HG02973 (cell line): ENCODE results near the gene ACTR1A.
"Not testable (repeated sequence)": the region's sequence is repeated elsewhere in the genome, so short reads cannot be mapped to it uniquely, and the experiment has no call there.

Experiments used
- ATAC-seq: cut with Tn5 transposase; IDR thresholded peaks from one replicate; pipeline ENCODE4 v1.9.1; 2021; ENCODE audit warnings: moderate library complexity; ENCODE audit not compliant: unreplicated experiment

The ACTR1A gene

DNA sequence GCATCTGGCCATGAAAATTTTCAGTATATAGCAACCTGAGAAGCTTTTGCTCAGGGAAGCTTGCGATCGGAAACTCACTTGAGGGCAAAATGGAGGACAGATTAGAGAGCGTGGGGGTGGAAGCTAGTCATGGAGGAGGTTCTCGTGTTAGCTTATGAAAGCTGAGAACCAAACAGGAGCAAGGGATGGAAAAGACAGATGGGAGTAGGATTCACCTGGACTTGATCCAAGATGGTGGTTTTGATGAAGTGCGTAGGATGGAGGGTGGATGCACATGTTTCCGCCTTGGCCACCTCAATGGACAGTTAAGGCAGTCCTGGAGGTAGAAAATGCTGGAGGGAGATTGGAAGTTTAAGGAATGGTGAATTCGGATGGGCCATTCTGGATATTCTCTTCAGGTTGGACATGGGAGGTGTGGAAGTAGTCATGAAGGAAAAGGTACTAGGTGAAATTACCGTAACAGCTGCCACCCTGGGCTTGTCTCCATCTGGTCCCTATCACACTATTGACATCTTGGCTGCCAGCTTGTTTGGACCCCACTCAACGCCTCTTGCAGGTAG, 44.8 kb downstream of the ACTR1A start:
- ATAC-seq = no peak

DNA sequence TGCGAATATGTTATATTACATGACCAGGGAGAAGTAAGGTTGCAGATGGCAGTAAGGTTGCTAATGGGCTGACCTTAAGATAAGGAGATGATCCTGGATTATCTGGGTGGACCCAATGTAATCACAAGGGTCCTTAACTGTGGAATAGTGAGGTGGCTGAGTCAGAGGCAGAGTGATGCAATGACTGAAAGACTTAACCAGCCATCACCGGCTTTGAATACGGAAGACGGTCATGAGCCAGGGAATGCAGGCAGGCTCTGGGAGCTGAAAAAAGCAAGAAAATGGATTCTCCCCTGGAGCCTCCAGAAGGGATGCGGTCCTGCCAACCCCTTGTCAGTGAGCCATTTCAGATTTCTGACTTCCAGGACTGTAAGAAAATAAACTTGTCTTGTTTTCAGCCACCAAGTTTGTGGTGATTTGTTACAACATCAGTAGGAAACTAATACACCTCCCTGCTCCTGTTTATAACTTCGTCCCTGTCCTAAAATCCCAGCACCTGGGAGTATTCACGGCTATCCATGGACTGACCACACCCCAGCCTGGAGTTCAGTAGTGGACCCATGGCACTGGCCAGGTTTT, 46.5 kb downstream of the ACTR1A start:
- ATAC-seq = no peak

DNA sequence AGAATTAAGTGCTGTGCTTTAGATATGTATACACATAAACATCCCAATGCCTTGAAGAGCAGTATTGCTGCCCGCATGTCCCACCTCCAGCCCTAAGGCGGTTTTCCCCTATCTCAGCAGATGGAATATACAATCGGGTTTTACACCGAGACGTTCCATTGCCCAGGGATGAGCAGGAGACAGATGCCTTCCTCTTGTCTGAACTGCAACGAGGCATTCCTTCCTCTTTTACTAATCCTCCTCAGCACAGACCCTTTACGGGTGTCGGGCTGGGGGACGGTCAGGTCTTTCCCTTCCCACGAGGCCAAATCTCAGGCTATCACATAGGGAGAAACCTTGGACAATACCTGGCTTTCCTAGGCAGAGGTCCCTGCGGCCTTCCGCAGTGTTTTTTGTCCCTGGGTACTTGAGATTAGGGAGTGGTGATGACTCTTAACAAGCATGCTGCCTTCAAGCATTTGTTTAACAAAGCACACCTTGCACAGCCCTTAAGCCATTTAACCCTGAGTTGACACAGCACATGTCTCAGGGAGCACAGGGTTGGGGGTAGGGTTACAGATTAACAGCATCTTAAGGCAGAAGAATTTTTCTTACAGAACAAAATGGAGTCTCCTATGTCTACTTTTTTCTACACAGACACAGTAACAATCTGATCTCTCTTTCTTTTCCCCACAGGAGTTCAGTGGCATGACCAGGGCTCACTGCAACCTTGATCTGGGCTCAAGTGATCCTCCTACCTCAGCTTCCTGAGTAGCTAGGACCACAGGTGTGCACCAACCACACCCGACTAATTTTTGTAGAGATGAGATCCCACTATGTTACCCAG, 47.6 kb downstream of the ACTR1A start:
- ATAC-seq = not testable (repeated sequence)

DNA sequence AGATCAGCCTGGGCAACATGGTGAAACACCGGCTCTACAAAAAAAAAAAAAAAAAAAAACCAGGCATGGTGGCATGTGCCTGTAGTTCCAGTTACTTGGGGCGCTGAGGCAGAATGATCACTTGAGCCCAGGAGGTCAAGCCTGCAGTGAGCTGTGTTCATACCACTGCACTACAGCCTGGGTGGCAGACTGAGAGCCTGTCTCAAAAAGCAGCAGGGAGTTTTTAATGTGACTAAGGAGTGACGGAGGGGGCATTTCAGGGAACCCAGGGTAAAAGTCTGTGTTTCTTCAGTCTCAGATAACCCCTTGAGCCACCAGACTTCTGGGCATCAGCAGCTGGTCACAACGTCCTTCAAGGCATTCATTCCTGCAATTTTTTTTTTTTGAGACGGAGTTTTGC, 49.0 kb downstream of the ACTR1A start:
- ATAC-seq = no peak

DNA sequence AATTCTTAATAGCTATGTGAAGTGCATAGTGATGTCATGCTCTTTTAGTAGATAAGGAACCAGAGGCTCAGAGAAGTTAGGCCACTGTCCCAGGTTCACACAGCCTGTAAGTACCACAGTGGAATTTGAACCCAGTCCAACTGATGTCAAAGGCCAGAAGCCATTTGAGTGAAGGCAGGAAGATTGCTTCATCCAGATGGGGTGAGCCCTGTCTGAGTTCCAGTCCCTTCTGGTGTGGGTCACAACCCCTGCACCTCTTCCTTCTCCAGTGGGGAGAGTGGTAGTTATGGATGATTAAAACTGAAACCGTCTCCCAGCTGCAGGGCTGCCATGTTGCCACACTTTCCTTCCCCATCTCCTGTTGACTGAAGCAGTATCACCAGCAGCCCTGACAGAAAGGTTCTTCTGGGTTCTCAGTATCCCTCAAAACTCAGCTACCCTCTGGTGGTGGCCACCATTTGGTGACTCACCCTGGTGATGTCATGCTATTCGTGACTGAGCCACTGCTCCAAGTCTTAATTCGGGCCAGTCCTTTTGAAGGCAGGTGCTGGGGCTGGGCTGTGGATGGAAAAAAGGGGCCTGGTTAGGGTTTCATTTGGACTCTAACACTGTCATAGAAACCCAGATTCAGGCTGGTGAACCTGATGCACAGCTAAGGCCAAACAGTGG, 49.7 kb downstream of the ACTR1A start:
- ATAC-seq = no peak

DNA sequence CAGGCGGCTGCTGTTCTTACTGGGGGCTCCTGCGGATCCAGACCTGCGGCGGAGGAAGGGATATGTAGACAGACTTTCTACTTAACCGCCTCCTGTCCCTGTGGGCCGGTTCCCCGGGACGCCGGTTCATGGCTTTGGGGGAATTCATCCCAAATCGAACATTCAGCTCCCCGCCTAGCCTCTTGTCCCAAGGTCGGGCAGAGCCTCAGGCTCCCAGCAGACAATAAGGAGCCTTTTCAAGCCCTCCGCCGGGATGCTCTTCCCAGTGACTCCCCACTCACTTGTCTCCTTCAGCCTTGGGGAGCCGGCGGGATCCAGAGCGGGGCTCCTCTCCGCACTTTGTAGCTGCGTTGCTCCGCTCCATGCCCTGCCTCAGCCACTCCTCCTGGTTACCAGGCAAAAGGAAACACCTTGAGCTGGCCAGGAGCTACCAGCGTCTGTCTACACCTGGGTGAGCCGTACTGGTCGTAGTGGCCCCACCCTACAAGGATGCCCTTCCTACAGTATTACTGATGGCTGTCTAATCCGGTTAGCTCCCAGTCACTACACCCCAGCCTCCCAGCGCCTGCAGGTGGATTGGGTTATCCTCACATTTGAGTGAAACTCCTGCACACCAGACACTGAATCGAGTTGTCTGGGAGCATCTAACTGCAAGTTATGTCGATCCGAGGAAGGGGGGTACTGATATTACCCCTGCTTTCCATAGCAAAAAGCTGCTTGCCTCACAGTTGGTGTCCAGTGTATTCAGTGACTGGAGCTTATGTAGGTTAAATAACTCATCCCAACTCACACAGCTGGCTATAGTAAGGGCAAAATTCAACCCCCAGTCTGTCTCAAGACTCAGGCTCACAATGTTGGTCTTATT, 51.2 kb downstream of the ACTR1A start, which contains the start of gene C10orf95:
Gene C10orf95 (minus strand): TSS at position 439 of the 865 bp plus-strand sequence. CDS start 450 bp downstream, outside the sequence.
- ATAC-seq = no peak

DNA sequence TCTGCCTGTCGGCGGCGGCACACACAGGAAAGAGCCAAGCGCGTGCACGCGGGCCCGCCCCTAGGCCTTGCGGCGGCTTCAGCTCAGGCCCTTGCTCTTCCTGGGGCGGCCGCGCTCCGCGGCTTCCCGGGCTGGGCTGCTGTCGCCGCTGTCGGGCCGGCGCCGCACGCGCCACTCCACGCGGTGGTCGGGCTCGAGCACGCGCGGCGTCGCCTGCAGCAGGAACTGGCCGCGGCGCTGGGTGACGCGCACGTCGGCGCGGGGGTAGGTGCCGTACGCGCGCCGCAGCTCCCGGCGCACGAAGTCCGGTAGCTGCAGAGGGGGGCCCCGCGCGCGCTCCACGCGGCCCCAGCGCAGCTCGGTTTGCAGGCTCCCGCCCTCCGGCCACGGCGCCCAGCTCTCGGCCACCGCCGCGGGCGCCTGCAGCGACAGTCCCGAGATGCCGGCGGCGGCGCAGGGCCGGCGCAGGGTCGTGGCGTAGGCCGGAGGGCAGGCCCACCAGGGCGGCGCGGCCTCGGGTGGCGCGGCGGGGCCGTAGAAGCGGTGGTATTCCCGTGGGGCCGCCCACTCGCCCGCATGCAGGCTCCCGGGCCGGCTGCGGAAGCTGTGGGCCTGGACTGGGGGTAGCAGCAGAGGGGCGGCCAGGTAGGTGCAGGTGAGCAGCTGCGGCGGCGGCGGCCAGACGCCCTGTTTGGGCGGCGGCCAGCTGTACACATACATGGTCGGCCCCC, 52.0 kb downstream of the ACTR1A start:
- peak; percentile 64 for ATAC-seq

DNA sequence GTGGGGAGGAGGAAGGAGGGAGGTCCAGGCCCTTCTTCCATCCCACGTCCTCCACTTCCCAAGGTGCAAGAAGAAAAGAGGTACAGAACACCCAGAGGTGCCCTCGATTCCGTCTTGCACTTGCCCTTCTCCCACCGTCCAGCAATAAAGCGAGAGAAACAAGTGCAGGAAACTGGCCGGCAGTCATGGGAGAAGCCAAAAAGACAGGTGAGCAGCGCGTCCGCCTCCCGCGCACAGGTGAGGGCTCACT, 52.5 kb downstream of the ACTR1A start:
- peak; percentile 1 for ATAC-seq

DNA sequence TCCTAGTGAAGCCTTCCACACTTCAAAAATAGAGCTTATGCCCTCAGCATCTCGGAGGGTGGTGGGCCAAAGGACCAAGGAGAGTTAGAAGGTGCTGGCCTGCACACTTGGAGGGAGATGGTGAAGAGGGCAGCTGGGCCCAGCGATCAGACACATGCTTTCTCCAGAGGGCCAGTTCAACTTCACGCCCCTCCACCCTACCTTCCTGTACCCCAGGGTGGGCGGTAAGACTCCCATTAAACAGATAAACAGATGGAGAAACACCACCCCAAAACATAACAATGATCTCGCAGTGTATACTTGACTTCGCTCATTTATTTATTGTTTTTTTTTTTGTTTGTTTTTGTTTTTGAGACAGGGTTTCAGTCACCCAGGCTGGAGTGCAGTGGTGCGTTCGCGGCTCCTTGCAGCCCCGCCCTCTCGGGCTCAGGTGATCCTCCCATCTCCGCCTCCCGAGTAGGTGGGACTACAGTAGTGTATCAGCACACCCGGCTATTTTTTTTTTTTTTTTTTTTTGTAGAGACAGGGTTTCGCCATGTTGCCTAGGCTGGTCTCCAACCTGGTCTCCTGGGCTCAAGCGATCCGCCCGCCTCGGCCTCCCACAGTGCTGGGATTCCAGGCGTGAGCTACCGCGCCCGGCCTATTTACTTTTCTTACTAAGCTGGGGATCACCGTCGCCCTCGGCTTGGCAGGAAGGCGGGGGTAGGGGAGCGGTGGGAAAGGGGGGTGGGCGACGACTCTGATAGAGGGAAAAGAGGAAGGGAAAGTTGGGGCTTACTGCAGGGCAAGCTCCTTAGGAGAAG, 53.0 kb downstream of the ACTR1A start:
- peak; percentile 43 for ATAC-seq

DNA sequence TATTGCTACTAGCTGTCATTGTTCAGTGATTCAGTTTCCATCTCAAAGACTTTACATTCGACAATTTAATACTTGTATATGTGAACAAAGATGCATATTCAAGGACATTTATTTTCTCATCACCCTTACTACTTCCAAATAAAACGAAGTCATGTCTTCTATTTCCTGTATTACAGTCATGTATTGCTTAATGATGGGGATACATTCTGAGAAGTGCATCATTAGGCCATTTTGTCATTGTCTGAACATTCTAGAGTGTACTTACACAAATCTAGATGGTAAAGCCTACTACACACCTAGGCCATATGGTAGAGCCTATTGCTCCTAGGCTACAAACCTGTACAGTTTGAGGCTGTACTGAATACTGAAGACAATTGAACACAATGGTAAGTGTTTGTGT, 57.7 kb downstream of the ACTR1A start:
- no peak for ATAC-seq

DNA sequence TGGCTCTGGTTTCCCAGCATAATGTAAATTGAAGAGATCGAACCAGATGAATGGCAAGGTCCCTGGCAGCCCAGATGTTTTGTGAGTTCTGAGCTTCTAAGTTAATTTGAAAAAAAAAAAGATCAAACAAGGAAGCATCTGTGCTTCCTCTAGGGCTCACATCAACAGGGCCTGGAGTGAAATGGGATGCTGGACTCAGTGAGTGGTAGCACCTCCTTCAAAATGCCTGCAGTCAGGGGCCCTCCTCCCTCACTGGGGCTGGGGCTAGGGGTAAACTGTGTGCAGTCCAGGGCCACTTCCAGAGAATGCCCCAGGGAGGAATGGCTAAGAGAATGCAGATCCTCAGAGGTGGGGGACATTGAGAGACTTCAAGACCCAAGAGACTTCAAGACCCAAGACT, 64.1 kb downstream of the ACTR1A start:
- no peak for ATAC-seq

DNA sequence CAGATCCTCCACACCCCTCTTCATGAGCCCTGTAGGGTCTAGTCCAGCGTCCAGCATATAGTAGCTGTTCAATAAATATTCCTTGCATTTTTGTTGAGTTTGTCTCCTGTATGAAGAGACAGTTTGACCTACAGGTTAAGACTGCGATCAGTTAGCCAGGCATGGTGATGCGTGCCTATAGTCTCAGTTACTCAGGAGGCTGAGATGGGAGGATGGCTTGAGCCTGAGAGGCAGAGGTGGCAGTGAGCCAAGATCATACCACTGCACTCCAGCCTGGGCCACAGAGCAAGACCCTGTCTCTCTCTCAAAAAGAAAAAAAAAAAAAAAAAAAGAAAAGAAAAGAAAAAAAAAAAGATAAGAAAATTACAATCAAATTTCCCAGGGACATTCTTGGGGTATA, 65.0 kb downstream of the ACTR1A start:
- no peak for ATAC-seq

DNA sequence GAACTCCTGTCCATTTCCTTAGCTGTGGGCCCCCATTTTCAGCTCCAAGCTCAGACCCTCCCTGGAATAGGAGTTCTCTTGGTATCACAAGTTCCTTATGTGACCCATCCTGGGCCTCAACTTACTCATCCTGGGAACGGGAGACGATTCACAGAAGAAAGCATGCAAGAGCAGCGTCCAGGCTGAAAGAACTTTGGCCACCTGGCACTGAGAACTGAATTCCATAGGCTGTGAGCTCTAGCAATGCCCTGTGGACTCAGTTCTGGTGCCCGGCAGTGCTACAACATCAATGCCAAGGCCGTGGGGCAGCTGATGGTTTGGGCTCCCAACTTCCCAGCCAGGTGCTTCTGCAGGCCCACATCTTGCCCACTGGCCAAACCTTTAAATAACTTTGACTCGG, 66.2 kb downstream of the ACTR1A start:
- ATAC-seq = no peak

DNA sequence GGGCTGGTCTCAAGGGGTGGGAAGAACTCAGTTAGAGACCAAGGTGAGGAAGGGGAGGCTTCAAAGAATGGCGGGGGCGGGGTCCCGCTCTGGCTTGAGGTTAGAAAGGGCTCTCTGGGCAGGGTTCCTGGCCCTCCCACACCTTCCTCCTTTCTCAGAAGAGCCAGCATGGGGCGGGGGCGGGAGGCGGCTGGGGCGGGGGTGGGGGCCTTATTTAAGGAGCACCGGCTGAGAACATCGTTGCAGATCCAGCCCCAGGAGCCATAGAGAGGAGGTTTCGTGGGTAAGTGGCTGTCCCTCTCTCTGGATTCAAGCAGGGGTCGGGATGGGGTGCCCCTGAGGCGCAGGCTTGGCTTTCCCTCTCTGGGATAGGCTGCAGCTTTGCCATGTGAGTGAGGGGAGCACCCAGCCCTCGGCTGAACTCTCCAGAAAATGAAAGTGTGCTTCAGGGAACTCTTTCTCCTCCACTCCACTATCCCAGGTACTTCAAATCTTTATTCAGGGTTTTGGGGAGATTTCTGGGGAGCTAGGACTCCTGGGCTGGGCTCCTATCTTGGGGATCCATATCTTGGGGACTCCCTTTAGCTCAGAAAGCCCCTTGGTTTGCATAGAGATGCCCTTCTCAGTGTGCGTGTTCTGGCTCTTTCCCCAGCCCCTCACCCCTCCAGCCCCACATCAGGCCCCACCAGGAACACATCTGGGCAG, 66.8 kb downstream of the ACTR1A start:
- no peak for ATAC-seq

DNA sequence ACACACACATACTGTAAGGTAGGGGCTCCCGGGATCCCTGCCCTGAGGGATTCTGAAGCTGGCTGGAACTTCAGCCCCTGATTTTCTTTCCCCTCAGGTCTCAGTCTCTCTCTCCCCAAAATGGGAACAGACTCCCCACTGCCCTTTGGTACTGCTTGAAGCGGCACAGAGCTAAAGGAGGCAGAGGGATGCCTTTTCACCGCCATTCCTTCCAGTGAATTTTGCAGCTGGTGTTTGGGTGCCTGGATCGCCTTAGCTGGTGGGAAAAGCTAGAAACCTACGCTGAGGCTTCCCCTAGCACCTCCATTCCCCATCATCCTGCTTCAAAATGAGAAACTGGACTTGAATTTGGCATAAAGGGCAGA, 67.4 kb downstream of the ACTR1A start:
- no peak for ATAC-seq

DNA sequence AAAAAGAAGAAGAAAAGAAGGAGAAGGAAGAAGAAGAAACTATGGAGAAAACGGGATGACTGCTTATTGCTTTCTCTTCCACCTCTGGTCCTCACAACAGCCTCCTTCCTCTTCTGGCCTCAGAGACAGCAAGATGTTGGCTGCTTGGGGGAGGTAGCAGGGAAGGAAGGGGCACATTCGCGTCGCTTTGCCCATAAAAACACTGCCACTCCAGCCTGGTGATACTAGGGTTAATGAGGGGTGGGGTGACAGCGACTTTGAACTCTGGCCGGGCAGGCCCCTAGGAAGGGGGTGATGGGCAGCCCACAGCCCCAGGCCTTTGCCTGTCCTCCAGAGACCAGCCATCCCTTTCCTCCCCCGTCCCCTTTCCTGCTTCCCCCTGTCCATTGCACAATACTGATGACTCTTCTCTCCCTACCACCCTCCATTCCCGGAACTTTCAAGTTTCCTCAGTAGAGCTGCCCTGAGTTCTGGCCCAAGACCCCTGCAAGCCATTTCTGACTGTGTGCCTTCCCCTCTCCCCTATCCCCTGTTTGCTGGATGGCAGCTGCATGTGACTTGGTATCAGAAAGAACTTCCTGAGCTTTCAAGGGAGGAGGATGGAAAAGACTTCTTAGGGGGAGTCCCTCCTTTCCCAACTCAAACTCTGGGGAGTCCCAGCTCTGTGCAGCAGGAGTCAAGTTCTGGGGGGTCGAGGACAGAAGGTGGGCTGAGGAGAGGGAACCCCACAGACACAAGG, 67.9 kb downstream of the ACTR1A start:
- ATAC-seq = no peak

DNA sequence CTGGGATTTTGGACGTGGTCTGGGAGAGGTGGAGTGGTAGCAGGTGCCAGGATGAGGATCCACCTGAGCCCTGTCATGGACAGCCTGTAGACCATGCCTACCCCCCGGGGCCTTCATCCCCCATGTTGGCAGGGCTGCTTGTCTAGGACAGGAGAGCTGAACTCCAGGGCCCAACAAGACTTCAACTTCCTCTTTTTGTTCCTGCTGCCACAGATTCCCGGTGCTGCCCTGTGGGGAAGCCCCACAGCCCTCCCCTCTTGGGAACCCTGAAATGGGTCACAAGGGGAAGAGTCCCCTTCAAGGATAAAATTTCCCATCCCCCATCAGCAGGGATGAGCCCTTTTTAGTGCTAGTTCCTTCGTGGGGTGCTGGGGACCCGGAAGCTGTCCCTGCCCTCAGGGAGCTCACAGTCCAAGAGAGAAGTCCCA, 68.9 kb downstream of the ACTR1A start:
- ATAC-seq = no peak
